OCI-LY7 (cell line): Measurements from ENCODE around the gene LEUTX. TPM values are rescaled to one million over a fixed set of nuclear protein-coding genes. Genes with fewer than 3 reads are reported as not detected.

Source experiments
- BruUV-seq: library from RNA; stranded (reverse); fragments of 400-500 nt; replicated peaks from 2 replicates; lab custom pipeline; 2021; lab: Mats Ljungman, UMichigan
- CTCF ChIA-PET: fragments of 300-600 bp; sonication (Branson Sonifier 250); formaldehyde crosslinking; loops from one replicate; lab custom pipeline; 2022; ENCODE audit warnings: antibody characterized with exemption; ENCODE audit not compliant: unreplicated experiment; lab: Charles Lee
- POLR2A ChIA-PET: fragments of 300-600 bp; sonication (Branson Sonifier 250); formaldehyde crosslinking; loops from one replicate; lab custom pipeline; 2022; ENCODE audit warnings: antibody characterized with exemption; lab: Charles Lee
- DNase-seq: peaks from one replicate; pipeline ENCODE4 v3.0.0-alpha.2; 2015; ENCODE audit warnings: low spot score
- H2AFZ ChIP-seq: fragments of 200-600 bp; sonication (generic), shearing (Covaris generic); 2 replicates; pipeline ENCODE4 v1.6.1; 2014; ENCODE audit warnings: mild to moderate bottlenecking, antibody characterized with exemption, low read length, moderate library complexity
- H3K27ac ChIP-seq: fragments of 200-600 bp; sonication (generic); 2 replicates; pipeline ENCODE4 v1.5.1; 2014; ENCODE audit warnings: mixed run types, low read depth, mild to moderate bottlenecking, moderate library complexity, low read length, inconsistent platforms; ENCODE audit not compliant: poor library complexity, severe bottlenecking
- H3K36me3 ChIP-seq: fragments of 200-600 bp; sonication (generic); 2 replicates; pipeline ENCODE4 v1.6.1; 2014; ENCODE audit warnings: mild to moderate bottlenecking, antibody characterized with exemption, low read length, moderate library complexity, mixed read lengths; ENCODE audit not compliant: insufficient read depth
- H3K4me1 ChIP-seq: fragments of 200-600 bp; sonication (generic); 2 replicates; pipeline ENCODE4 v1.5.1; 2014; ENCODE audit warnings: mild to moderate bottlenecking, low read length; ENCODE audit not compliant: insufficient read depth, poor library complexity, severe bottlenecking
- H3K4me2 ChIP-seq: fragments of 200-600 bp; sonication (generic); 2 replicates; pipeline ENCODE4 v1.6.1; 2014; ENCODE audit warnings: mild to moderate bottlenecking, low read length
- H3K4me3 ChIP-seq: fragments of 200-600 bp; sonication (generic); 2 replicates; pipeline ENCODE4 v1.5.1; 2014; ENCODE audit warnings: mild to moderate bottlenecking, low read depth, low read length; ENCODE audit not compliant: poor library complexity, severe bottlenecking
- H3K79me2 ChIP-seq: fragments of 200-600 bp; sonication (generic); 2 replicates; pipeline ENCODE4 v1.6.1; 2016; ENCODE audit warnings: low read depth, mild to moderate bottlenecking, low read length, moderate library complexity, mixed read lengths; ENCODE audit not compliant: insufficient read depth
- H3K9me2 ChIP-seq: fragments of 200-600 bp; sonication (generic); 2 replicates; pipeline ENCODE4 v1.6.1; 2016; ENCODE audit warnings: mild to moderate bottlenecking, low read length, mixed read lengths; ENCODE audit not compliant: insufficient read depth
- H3K9me3 ChIP-seq: fragments of 200-600 bp; sonication (generic); 2 replicates; pipeline ENCODE4 v1.6.1; 2014; ENCODE audit warnings: mild to moderate bottlenecking, mixed run types, low read length, mixed read lengths
- H4K20me1 ChIP-seq: fragments of 200-600 bp; sonication (generic); 2 replicates; pipeline ENCODE4 v1.6.1; 2014; ENCODE audit warnings: mild to moderate bottlenecking, antibody characterized with exemption, low read length, moderate library complexity, mixed read lengths; ENCODE audit not compliant: insufficient read depth
- EZH2phosphoT487 ChIP-seq: fragments of 200-600 bp; sonication (generic); IDR thresholded peaks from 2 replicates; pipeline ENCODE4 v1.6.1; 2018; ENCODE audit warnings: low read depth, borderline replicate concordance, mild to moderate bottlenecking, mixed run types, antibody characterized with exemption, low read length, moderate library complexity, mixed read lengths
- intact Hi-C: fragments of 100-400 bp; cut with micrococcal nuclease; formaldehyde crosslinking; loops from one replicate; pipeline ENCODE4 v1.10.0; 2022; ENCODE audit not compliant: unreplicated experiment
- total RNA-seq, 2 experiments: library from RNA; depleted of rRNA in 1 of 2; stranded (reverse); fragments of >200 nt in 1 of 2; shearing (Covaris generic) in 1 of 2; gene quantifications; 2 replicates each; pipeline ENCODE4 v1.2.3, GENCODE V29; 2014 to 2022
- TF ChIP-seq, protein P1 (sequence below): fragments of 200-600 bp; sonication (generic); conservative IDR thresholded peaks from 2 replicates; pipeline ENCODE4 v1.5.1; 2014; ENCODE audit warnings: mild to moderate bottlenecking, antibody characterized with exemption, low read length, moderate library complexity, mixed read lengths

The LEUTX gene
- total RNA-seq, 2 experiments from 2014 or later, result not detected

DNA sequence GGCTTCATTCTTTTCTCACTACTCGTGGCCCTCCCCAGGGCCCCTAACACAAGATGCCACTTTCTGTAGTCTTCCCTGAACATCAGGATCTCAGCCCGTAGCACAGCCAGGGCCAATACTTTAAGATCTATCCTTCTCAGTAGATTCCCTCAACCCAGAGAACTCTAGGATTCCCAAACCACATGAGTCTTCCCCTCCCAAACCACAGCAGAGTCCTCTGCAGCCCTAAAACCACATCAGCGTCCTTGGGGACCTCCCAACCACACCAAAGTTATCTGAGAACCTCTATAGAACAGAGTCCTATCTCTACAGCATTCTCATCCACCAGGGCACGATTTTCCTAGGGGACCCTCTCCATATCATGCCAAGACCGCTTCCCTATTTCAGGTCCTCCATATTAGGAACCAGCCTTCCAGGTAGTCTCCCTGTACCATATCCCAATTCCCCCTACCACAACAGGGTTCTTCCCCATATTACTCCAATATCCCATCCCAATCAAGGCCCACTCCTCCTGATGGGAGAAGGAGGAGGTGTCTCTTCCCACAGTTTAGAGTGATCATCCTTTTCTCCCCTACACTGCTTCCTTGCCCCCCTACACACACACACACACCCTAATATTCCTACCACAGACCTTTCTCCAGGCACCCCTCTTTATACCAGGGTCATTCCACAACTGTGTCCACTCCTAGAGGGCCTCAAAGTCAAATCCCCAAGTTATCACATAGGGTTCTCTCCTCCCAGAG lies 53.9 kb downstream of the LEUTX start:
- H3K79me2 ChIP-seq, result no peaks in the 10 kb centered on the region
- no peak overlapping the region for H3K4me3 ChIP-seq
- H3K36me3 ChIP-seq, result peaks cover 89% of the 10 kb centered on the region
- H4K20me1 ChIP-seq, result no peaks in the 10 kb centered on the region
- no peaks in the 10 kb centered on the region for H3K9me2 ChIP-seq
- no peaks in the 10 kb centered on the region for H3K9me3 ChIP-seq
- peaks cover 16% of the 10 kb centered on the region for H3K4me1 ChIP-seq
- CTCF ChIA-PET, result no interaction called here
- intact Hi-C loops, result no loop called here
- no peak overlapping the region for H2AFZ ChIP-seq
- no peak for DNase-seq
- no peak for TF ChIP-seq EZH2phosphoT487
- TF ChIP-seq, protein P1, sequence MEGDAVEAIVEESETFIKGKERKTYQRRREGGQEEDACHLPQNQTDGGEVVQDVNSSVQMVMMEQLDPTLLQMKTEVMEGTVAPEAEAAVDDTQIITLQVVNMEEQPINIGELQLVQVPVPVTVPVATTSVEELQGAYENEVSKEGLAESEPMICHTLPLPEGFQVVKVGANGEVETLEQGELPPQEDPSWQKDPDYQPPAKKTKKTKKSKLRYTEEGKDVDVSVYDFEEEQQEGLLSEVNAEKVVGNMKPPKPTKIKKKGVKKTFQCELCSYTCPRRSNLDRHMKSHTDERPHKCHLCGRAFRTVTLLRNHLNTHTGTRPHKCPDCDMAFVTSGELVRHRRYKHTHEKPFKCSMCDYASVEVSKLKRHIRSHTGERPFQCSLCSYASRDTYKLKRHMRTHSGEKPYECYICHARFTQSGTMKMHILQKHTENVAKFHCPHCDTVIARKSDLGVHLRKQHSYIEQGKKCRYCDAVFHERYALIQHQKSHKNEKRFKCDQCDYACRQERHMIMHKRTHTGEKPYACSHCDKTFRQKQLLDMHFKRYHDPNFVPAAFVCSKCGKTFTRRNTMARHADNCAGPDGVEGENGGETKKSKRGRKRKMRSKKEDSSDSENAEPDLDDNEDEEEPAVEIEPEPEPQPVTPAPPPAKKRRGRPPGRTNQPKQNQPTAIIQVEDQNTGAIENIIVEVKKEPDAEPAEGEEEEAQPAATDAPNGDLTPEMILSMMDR, result no peak
- no TSS peak for BruUV-seq
- POLR2A ChIA-PET, result no interaction called here
- H3K27ac ChIP-seq, result no peak overlapping the region
- H3K4me2 ChIP-seq, result 0 out of 2 replicates have a peak overlapping the region, but pooled peaks have one; percentile 76

DNA sequence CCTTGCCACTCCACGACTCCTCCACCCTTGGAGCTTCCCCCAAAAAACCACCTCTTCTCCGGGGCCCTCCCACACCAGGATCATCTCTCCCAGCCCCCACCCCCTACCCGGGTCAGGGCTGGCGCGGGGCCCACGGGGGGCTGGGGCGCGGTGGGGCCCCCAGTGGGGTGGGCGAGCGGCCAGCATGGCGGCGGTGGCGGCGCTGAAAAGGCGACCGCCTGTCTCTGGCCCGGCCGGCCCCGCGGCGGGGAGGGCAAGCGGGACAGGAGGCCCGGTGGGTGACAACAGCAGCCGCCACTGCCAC lies 54.5 kb downstream of the LEUTX start:
- no peak overlapping the region for H2AFZ ChIP-seq
- H3K79me2 ChIP-seq, result no peaks in the 10 kb centered on the region
- H3K4me3 ChIP-seq, result peak overlapping the region; percentile 68
- peaks cover 89% of the 10 kb centered on the region for H3K36me3 ChIP-seq
- no peaks in the 10 kb centered on the region for H3K9me3 ChIP-seq
- no peaks in the 10 kb centered on the region for H3K9me2 ChIP-seq
- CTCF ChIA-PET, result interaction anchor here (0.6 to 1.7 kb wide), 2 partner anchors 10 to 40 kb away, joined by 4 to 5 read pairs; no protein-coding TSS in a partner anchor
- no peak overlapping the region for H3K27ac ChIP-seq
- intact Hi-C loops, result no loop called here
- peak overlapping the region; percentile 76 for H3K4me2 ChIP-seq
- POLR2A ChIA-PET, result interaction anchor here (0.7 kb wide), 1 partner anchor 10 kb away, joined by 3 read pairs; no protein-coding TSS in a partner anchor
- no peak for DNase-seq
- H3K4me1 ChIP-seq, result peaks cover 16% of the 10 kb centered on the region
- TF ChIP-seq, protein P1, result no peak
- TF ChIP-seq EZH2phosphoT487, result no peak
- no TSS peak for BruUV-seq
- no peaks in the 10 kb centered on the region for H4K20me1 ChIP-seq
